Measurements from ENCODE around the gene TMEM88.

The TMEM88 gene

GRCh38 chr17:7824021-7824924, 30.6 kb upstream of the TMEM88 start:
- no peak overlapping the region for H3K4me3 Mint-ChIP-seq
- DNase-seq = no peak
- H3K36me3 Mint-ChIP-seq (ENCODE audit: low read depth) = no peaks in the 10 kb centered on the region
- no peak for ATAC-seq
- H3K4me1 Mint-ChIP-seq = peaks cover 2% of the 10 kb centered on the region
- no peak overlapping the region for H3K27ac Mint-ChIP-seq
- no peaks in the 10 kb centered on the region for H3K9me3 Mint-ChIP-seq
- H3K27me3 Mint-ChIP-seq = peaks cover 7% of the 10 kb centered on the region

DNA sequence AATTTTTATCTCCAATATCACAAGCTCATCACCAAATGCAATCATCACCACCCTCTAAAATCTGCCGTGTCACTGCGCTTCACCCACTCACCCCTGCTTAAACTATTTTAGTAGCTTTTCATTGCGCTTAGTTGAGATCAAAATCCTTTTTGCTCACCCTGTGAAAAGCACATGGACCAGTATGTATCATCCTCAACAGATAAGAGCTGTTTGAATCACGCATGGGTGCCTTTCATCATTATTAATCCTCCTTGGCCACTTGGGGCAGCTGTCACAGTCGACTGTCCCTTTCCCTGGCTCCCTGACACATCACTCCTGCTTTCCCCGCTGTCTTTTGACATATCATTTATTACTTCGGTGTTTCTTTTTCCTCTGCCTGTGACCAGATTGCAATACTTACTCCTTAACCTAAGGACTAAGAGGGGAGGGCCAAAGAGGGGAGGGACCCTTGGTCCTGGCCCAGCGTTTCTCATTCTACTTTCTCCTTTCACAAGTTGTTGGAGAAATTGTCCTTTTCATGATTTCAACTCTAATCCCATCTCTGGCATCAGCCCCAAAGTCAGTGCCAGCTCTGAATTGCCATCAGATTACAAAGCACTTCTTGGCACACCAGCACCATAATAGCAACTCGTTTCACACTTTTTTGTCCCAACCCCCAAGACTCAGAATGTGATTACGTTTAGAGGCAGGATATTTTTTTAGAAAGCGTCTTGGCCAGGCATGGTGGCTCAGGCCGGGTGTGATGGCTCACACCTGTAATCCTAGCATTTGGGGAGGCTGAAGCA, 29.5 kb upstream of the TMEM88 start:
- DNase-seq (no peak), ATAC-seq (peak; percentile 47)
- Mint-ChIP-seq H3K4me1 (peaks cover 2% of the 10 kb centered on the region), H3K9me3 (no peaks in the 10 kb centered on the region), H3K4me3 (no peak overlapping the region), H3K27me3 (peaks cover 8% of the 10 kb centered on the region), H3K27ac (no peak overlapping the region), H3K36me3 (ENCODE audit: low read depth) (no peaks in the 10 kb centered on the region)

DNA sequence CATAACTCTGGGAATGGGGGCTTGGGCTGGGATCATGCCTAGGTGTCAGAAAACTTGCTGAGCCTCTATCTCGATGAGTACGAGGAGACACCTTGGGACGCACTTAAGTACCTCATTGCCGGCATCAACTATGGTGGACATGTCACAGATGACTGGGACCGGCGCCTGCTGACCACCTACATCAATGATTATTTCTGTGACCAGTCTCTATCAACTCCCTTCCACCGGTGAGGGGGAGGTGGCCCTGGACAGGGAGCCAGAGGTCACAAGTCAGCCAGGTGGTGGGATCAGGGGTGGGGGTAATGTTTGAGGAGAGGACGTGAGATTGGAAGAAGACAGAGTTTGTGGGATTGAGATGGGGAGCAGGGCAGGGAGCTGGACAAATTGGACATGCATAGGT, 24.2 kb upstream of the TMEM88 start:
- Mint-ChIP-seq H3K4me3 (no peak overlapping the region), H3K27me3 (peaks cover 6% of the 10 kb centered on the region), H3K27ac (peak overlapping the region; percentile 38)

GRCh38 chr17:7831233-7831632, 23.6 kb upstream of the TMEM88 start:
- Mint-ChIP-seq H3K4me1 (peaks cover 14% of the 10 kb centered on the region), H3K36me3 (ENCODE audit: low read depth) (no peaks in the 10 kb centered on the region), H3K4me3 (no peak overlapping the region), H3K27me3 (peaks cover 6% of the 10 kb centered on the region), H3K9me3 (no peaks in the 10 kb centered on the region), H3K27ac (no peak overlapping the region)
- ATAC-seq (no peak), DNase-seq (no peak)

More for the DNA sequence above, 24.2 kb upstream of the TMEM88 start:
- peaks cover 12% of the 10 kb centered on the region for H3K4me1 Mint-ChIP-seq
- DNase-seq (no peak), ATAC-seq (no peak)
- H3K9me3 Mint-ChIP-seq = no peaks in the 10 kb centered on the region
- H3K36me3 Mint-ChIP-seq (ENCODE audit: low read depth) = no peaks in the 10 kb centered on the region

DNA sequence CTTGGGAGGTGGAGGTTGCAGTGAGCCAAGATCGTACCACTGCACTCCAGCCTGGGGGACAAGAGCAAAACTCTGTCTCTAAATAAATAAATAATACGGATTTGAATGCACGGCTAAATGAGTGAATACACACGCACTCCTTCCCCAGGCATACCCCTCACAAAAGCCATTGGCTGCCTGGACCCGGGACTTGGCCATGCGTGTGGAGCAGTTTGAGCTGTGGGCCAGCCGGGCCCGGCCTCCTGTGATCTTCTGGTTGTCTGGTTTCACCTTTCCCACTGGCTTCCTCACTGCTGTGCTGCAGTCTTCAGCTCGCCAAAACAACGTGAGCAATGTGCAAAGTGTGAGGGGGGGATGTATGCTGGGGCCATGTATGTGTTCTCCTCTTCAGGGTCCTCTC, 22.4 kb upstream of the TMEM88 start:
- Mint-ChIP-seq H3K4me3 (no peak overlapping the region), H3K36me3 (ENCODE audit: low read depth) (no peaks in the 10 kb centered on the region), H3K9me3 (no peaks in the 10 kb centered on the region), H3K27ac (no peak overlapping the region), H3K27me3 (peaks cover 6% of the 10 kb centered on the region), H3K4me1 (peaks cover 25% of the 10 kb centered on the region)
- ATAC-seq = no peak
- no peak for DNase-seq

DNA sequence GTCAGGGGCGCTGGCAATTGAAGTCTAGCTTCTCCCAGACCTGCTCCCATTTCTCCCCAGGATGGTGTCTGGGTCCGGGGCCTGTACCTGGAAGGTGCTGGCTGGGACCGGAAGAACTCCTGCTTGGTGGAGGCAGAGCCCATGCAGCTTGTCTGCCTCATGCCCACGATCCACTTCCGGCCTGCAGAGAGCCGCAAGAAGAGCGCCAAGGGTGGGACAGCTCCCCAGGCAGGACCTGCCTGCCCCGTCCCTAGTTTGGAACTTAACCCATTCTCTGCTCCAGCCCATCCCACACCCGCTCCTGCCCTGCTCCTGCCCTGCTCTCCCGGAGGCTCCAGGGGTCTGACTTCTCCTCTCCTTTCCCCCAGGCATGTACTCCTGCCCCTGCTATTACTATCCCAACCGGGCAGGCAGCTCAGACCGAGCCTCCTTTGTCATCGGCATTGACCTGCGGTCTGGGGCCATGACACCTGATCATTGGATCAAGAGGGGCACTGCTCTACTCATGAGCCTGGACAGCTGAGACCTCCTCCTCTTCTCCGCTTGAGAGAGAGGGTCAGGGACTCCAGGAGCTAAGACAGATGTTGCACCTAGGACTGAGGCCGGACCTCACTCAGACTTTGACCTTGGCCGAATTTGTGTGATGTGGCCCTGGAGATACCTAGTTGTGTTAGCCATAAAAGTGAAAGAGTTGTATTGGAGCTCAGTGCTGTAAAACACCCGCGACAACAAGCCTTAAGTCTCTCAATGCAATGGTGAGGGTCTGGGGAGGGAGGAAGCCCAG, 21.7 kb upstream of the TMEM88 start:
- DNase-seq (no peak), ATAC-seq (no peak)
- Mint-ChIP-seq H3K4me1 (peaks cover 30% of the 10 kb centered on the region), H3K4me3 (peak overlapping the region; percentile 89), H3K27me3 (peaks cover 2% of the 10 kb centered on the region), H3K9me3 (no peaks in the 10 kb centered on the region), H3K36me3 (ENCODE audit: low read depth) (no peaks in the 10 kb centered on the region), H3K27ac (peak overlapping the region; percentile 67)

- H3K36me3 Mint-ChIP-seq (ENCODE audit: low read depth) = no peaks in the 10 kb centered on the region
These were observed 20.9 kb upstream of the TMEM88 start, which contains the start of gene KDM6B for GRCh38 chr17:7833795-7834541. Gene KDM6B (plus strand): TSS chr17:7834217. CDS start chr17:7845555, 11,338 bp downstream.

DNA sequence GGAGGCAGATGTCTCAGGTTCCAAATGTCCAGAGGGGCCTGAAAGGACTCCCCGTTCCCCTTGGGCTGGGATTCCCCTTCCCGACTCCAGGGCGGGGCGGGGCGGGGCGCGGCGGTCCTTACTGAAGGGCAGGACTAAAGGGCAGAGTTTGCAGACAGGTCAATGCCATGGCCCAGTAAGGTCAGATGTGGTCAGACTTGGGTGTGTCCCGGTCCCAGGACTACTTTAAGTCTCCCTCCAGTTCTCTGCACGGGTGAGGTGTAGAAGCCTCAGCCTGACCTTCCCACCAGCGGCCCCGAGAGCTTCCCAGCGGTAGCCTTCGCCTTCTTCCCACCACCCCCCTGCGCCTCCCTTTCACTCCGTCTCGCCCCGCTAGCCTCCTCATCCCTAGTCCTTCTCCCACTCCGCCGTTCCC, 20.3 kb upstream of the TMEM88 start:
- no peaks in the 10 kb centered on the region for H3K9me3 Mint-ChIP-seq
- H3K27me3 Mint-ChIP-seq = no peaks in the 10 kb centered on the region
- no peaks in the 10 kb centered on the region for H3K36me3 Mint-ChIP-seq (ENCODE audit: low read depth)
- peak overlapping the region; percentile 89 for H3K4me3 Mint-ChIP-seq
- DNase-seq (peak; percentile 62), ATAC-seq (peak; percentile 15)
- peaks cover 43% of the 10 kb centered on the region for H3K4me1 Mint-ChIP-seq
- H3K27ac Mint-ChIP-seq = peak overlapping the region; percentile 90

More at GRCh38 chr17:7833795-7834541, 20.9 kb upstream of the TMEM88 start, which contains the start of gene KDM6B:
- ATAC-seq (peak; percentile 56), DNase-seq (peak; percentile 87)
- no peaks in the 10 kb centered on the region for H3K9me3 Mint-ChIP-seq
- H3K4me1 Mint-ChIP-seq = peaks cover 37% of the 10 kb centered on the region
- H3K27ac Mint-ChIP-seq = peak within 1 kb of the TSS; percentile 90
- peaks cover 2% of the 10 kb centered on the region for H3K27me3 Mint-ChIP-seq
- peak within 1 kb of the TSS; percentile 89 for H3K4me3 Mint-ChIP-seq

DNA sequence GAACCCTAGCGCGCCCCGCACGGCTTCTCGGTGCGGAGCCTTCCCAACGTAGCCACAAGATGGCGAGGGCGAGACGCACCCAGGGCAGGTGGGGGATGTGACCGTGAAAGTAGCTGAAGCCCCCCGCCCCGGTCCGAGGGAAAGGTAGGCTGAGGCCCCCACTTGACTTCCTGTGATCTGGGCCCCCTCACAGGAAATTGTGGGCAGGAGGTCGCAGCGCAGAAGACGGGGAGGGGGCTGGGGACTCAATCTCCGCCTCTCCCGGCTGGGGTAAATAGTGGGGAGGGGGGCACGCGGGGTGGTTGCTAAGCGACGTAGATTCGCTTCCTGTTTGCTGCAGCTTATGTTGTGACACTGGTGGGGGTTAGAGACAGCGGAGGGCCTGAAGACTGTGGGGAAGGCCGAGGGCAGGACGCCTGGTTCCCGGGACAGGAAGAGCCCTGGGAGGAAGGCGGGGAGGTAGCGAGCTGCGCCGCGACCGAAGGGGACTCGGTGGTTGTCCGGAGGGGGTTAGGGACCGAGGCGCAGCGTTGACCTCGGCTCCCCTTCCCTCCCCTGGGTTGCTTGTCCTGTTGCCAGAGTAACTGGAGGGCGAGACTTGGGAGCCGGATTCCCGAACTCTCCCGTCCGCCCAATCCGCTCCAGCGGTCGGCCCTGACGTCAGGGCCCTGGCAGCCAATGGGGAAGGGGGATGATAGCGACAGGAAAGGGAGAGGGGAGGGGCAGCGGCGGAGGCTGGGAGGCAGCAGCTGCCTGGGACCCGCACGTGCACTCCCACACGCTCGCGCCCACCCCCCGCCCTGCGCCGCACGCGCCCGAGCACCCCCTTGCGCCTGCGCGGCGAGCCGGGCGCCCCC, 19.7 kb upstream of the TMEM88 start:
- peak; percentile 91 for DNase-seq
- peaks cover 49% of the 10 kb centered on the region for H3K4me1 Mint-ChIP-seq
- H3K9me3 Mint-ChIP-seq = no peaks in the 10 kb centered on the region
- peak overlapping the region; percentile 90 for H3K27ac Mint-ChIP-seq
- H3K36me3 Mint-ChIP-seq (ENCODE audit: low read depth) = no peaks in the 10 kb centered on the region
- peak; percentile 40 for ATAC-seq
- no peaks in the 10 kb centered on the region for H3K27me3 Mint-ChIP-seq
- peak overlapping the region; percentile 89 for H3K4me3 Mint-ChIP-seq

GRCh38 chr17:7835814-7836595, 18.9 kb upstream of the TMEM88 start:
- DNase-seq = no peak
- peak overlapping the region; percentile 88 for H3K27ac Mint-ChIP-seq
- no peaks in the 10 kb centered on the region for H3K9me3 Mint-ChIP-seq
- peak; percentile 23 for ATAC-seq
- no peaks in the 10 kb centered on the region for H3K27me3 Mint-ChIP-seq
- peak overlapping the region; percentile 89 for H3K4me3 Mint-ChIP-seq
- peaks cover 57% of the 10 kb centered on the region for H3K4me1 Mint-ChIP-seq
- peaks cover 1% of the 10 kb centered on the region for H3K36me3 Mint-ChIP-seq (ENCODE audit: low read depth)

DNA sequence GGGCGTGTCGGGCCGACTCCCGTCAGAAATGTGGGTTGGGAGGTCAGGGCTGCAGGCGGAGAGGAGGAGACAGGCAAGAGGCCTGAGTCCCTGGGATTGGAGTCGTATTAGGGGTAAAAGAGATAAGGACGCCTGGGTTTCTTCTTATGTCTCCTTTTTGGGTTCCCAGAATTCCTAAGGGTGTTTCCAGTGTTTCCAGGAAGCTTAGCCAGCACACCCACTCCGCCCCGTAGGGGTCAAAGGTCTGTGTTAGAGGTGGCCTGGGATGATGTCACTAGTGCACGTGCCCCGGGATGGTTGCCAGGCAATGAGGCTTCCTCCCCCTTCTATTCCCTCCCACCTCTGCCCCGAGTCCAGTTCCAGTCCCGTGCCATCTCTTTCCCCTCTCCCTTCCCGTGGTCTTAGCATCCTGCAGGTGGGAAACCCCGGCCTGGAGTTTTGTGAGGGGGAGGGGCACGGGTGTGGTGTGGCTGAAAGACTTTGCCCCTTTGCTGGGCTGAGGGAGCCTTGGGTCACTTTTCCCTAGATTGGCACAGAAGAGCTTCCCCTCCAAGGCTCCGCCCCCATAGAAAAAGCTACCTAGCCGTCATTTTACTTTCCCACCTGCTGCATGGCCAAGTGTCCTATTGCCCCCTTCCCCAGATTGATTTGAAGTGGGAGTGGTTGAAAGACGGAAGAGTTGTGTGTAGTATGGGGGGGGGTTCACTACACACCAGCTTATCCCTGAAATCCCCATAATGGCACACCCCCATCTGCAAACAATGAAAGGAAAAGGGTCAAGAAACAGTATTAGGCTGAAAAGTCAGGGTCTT, 18.1 kb upstream of the TMEM88 start:
- peaks cover 4% of the 10 kb centered on the region for H3K36me3 Mint-ChIP-seq (ENCODE audit: low read depth)
- H3K27me3 Mint-ChIP-seq = no peaks in the 10 kb centered on the region
- peak overlapping the region; percentile 88 for H3K27ac Mint-ChIP-seq
- H3K4me3 Mint-ChIP-seq = peak overlapping the region; percentile 89
- ATAC-seq (no peak), DNase-seq (peak; percentile 70)
- H3K9me3 Mint-ChIP-seq = no peaks in the 10 kb centered on the region
- peaks cover 63% of the 10 kb centered on the region for H3K4me1 Mint-ChIP-seq

Data from activated naive CD8-positive, alpha-beta T cell treated with anti-CD3 and anti-CD28 coated beads, Interleukin-2, amount 50 U/mL, for 24 hours (primary cell).